ACC112 (cell line): ENCODE results near the gene MXRA8.
"Not testable (repeated sequence)": the region's sequence is repeated elsewhere in the genome, so short reads cannot be mapped to it uniquely, and the experiment has no call there.

Experiments
- H2AFZ ChIP-seq: fragments of 200-600 bp; sonication (generic); one replicate; pipeline ENCODE4 v1.6.0; 2017; ENCODE audit warnings: antibody characterized with exemption, low read length; ENCODE audit not compliant: unreplicated experiment
- H3K27ac ChIP-seq: fragments of 200-600 bp; sonication (generic); 2 replicates; pipeline ENCODE4 v1.5.1; 2014; ENCODE audit warnings: low read depth, mild to moderate bottlenecking, antibody characterized with exemption, low read length, moderate library complexity
- H3K27me3 ChIP-seq: fragments of 200-600 bp; sonication (generic); 2 replicates; pipeline ENCODE4 v1.6.1; 2014; ENCODE audit warnings: mild to moderate bottlenecking, antibody characterized with exemption, low read length, moderate library complexity, mixed read lengths; ENCODE audit not compliant: insufficient read depth
- H3K36me3 ChIP-seq: fragments of 200-600 bp; sonication (generic); 2 replicates; pipeline ENCODE4 v1.6.1; 2016; ENCODE audit warnings: mild to moderate bottlenecking, antibody characterized with exemption, low read length, moderate library complexity, mixed read lengths; ENCODE audit not compliant: insufficient read depth
- H3K4me1 ChIP-seq: fragments of 200-600 bp; sonication (generic); one replicate; pipeline ENCODE4 v1.6.1; 2016; ENCODE audit warnings: low read length, mixed read lengths; ENCODE audit not compliant: insufficient read depth, unreplicated experiment, control insufficient read depth
- H3K4me3 ChIP-seq: fragments of 200-600 bp; sonication (generic); 2 replicates; pipeline ENCODE4 v1.5.1; 2014; ENCODE audit warnings: mild to moderate bottlenecking, low read depth, low read length
- H3K79me2 ChIP-seq: fragments of 200-600 bp; sonication (generic); one replicate; pipeline ENCODE4 v1.6.0; 2016; ENCODE audit warnings: low read length; ENCODE audit not compliant: control insufficient read depth, unreplicated experiment, insufficient read depth

Gene MXRA8

GRCh38 chr1:1390675-1391074 lies 32.3 kb upstream of the MXRA8 start:
- Histone ChIP-seq H3K36me3 (peaks cover 63% of the 10 kb centered on the region), H3K79me2 (peaks cover 34% of the 10 kb centered on the region), H3K27ac (no peak overlapping the region)

GRCh38 chr1:1388078-1388472 lies 29.7 kb upstream of the MXRA8 start:
- H3K79me2 ChIP-seq: peaks cover 14% of the 10 kb centered on the region
- no peak overlapping the region for H3K27ac ChIP-seq
- peaks cover 52% of the 10 kb centered on the region for H3K36me3 ChIP-seq
- no peak overlapping the region for H2AFZ ChIP-seq
- H3K27me3 ChIP-seq: no peaks in the 10 kb centered on the region
- no peak overlapping the region for H3K4me3 ChIP-seq
- no peaks in the 10 kb centered on the region for H3K4me1 ChIP-seq

More at GRCh38 chr1:1390675-1391074, 32.3 kb upstream of the MXRA8 start:
- Histone ChIP-seq H3K4me3 (no peak overlapping the region), H3K27me3 (no peaks in the 10 kb centered on the region), H3K4me1 (no peaks in the 10 kb centered on the region), H2AFZ (no peak overlapping the region)

GRCh38 chr1:1387098-1388077 lies 29.0 kb upstream of the MXRA8 start:
- no peaks in the 10 kb centered on the region for H3K4me1 ChIP-seq
- no peak overlapping the region for H3K4me3 ChIP-seq
- H3K27me3 ChIP-seq: no peaks in the 10 kb centered on the region
- H3K27ac ChIP-seq: no peak overlapping the region
- peaks cover 8% of the 10 kb centered on the region for H3K79me2 ChIP-seq
- peaks cover 47% of the 10 kb centered on the region for H3K36me3 ChIP-seq
- no peak overlapping the region for H2AFZ ChIP-seq

- no peaks in the 10 kb centered on the region for H3K79me2 ChIP-seq
- H3K4me3 ChIP-seq: no peak overlapping the region
- H3K36me3 ChIP-seq: peaks cover 38% of the 10 kb centered on the region
- no peak overlapping the region for H3K27ac ChIP-seq
- no peak overlapping the region for H2AFZ ChIP-seq
- no peaks in the 10 kb centered on the region for H3K4me1 ChIP-seq
- H3K27me3 ChIP-seq: no peaks in the 10 kb centered on the region
Measured at GRCh38 chr1:1385931-1386330, 27.6 kb upstream of the MXRA8 start.

GRCh38 chr1:1385339-1385738 lies 27.0 kb upstream of the MXRA8 start:
- not testable (repeated sequence) for H3K27ac ChIP-seq, H3K4me1 ChIP-seq, H3K27me3 ChIP-seq, H3K79me2 ChIP-seq, H3K4me3 ChIP-seq, H2AFZ ChIP-seq
- H3K36me3 ChIP-seq: peaks cover 33% of the 10 kb centered on the region

- Histone ChIP-seq H3K36me3 (peaks cover 6% of the 10 kb centered on the region; the same call in 1 of the 2 replicates), H3K27ac (no peak overlapping the region), H3K4me3 (no peak overlapping the region), H3K79me2 (no peaks in the 10 kb centered on the region), H3K27me3 (no peaks in the 10 kb centered on the region), H2AFZ (no peak overlapping the region), H3K4me1 (no peaks in the 10 kb centered on the region)
Measured at GRCh38 chr1:1381294-1381693, 22.9 kb upstream of the MXRA8 start.

- Histone ChIP-seq H3K4me1 (peaks cover 4% of the 10 kb centered on the region), H3K4me3 (no peak overlapping the region), H3K27ac (no peak overlapping the region), H2AFZ (no peak overlapping the region), H3K27me3 (no peaks in the 10 kb centered on the region), H3K36me3 (peaks cover 1% of the 10 kb centered on the region; the same call in 1 of the 2 replicates), H3K79me2 (no peaks in the 10 kb centered on the region)
Measured at GRCh38 chr1:1380860-1381259, 22.5 kb upstream of the MXRA8 start.

GRCh38 chr1:1377540-1378205 lies 19.3 kb upstream of the MXRA8 start:
- no peaks in the 10 kb centered on the region for H3K27me3 ChIP-seq
- H3K27ac ChIP-seq: no peak overlapping the region
- peaks cover 18% of the 10 kb centered on the region for H3K4me1 ChIP-seq
- H2AFZ ChIP-seq: no peak overlapping the region
- peaks cover 20% of the 10 kb centered on the region for H3K79me2 ChIP-seq
- H3K4me3 ChIP-seq: no peak overlapping the region
- H3K36me3 ChIP-seq: no peaks in the 10 kb centered on the region; the same call in 1 of the 2 replicates

- Histone ChIP-seq H3K79me2 (peaks cover 25% of the 10 kb centered on the region), H3K4me1 (peaks cover 20% of the 10 kb centered on the region), H2AFZ (no peak overlapping the region), H3K4me3 (no peak overlapping the region; the same call in 1 of the 2 replicates), H3K27me3 (no peaks in the 10 kb centered on the region), H3K27ac (no peak overlapping the region), H3K36me3 (no peaks in the 10 kb centered on the region; the same call in 1 of the 2 replicates)
Measured at GRCh38 chr1:1376551-1377226, 18.3 kb upstream of the MXRA8 start.

GRCh38 chr1:1374929-1375662 lies 16.7 kb upstream of the MXRA8 start, which contains the start of gene AURKAIP1:
TSS of gene AURKAIP1 (minus strand) at chr1:1375207. CDS start at chr1:1374756, 451 bp downstream.
- peak within 1 kb of the TSS; percentile 87 for H3K27ac ChIP-seq
- H3K4me1 ChIP-seq: peaks cover 25% of the 10 kb centered on the region
- peak within 1 kb of the TSS; percentile 75 for H2AFZ ChIP-seq

More at GRCh38 chr1:1374929-1375662, 16.7 kb upstream of the MXRA8 start, which contains the start of gene AURKAIP1:
- H3K36me3 ChIP-seq: no peaks in the 10 kb centered on the region; the same call in 1 of the 2 replicates
- H3K27me3 ChIP-seq: no peaks in the 10 kb centered on the region
- peaks cover 25% of the 10 kb centered on the region for H3K79me2 ChIP-seq
- H3K4me3 ChIP-seq: peak within 1 kb of the TSS; percentile 97
